Measurements from ENCODE around the gene RPL6. TPM values are rescaled to one million over a fixed set of nuclear protein-coding genes. Genes with fewer than 3 reads are reported as not detected.

Gene RPL6
- polyA plus RNA-seq, 1 donor from 2014 or later, result 1,647 TPM

DNA sequence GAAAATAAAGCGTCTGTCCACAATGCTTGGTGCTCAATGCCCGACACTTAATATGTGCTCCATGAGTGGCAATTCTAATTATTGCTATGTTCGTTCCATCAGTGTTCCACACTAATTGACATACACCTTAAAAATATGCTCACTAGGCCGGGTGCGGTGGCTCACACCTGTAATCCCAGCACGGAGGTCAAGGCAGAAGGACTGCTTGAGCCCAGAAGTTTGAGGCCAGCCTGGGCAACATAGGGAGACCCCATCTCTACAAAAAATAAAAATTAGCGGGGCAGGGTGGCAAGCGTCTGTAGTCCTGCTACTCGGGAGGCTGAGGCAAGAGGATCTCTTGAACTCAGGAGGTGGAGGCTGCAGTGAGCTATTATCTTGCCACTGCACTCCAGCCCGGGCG lies 26.5 kb downstream of the RPL6 start:
- TF ChIP-seq RAD21 (conservative IDR thresholded peaks at IDR 0.05) (no peak), SMC3 (conservative IDR thresholded peaks at IDR 0.05; ENCODE audit: poor library complexity) (no peak), EP300 (conservative IDR thresholded peaks at IDR 0.05; ENCODE audit: poor library complexity, severe bottlenecking) (no peak), TAF1 (IDR thresholded peaks at IDR 0.05; ENCODE audit: low read depth) (no peak)
- TF ChIP-seq, protein P1, sequence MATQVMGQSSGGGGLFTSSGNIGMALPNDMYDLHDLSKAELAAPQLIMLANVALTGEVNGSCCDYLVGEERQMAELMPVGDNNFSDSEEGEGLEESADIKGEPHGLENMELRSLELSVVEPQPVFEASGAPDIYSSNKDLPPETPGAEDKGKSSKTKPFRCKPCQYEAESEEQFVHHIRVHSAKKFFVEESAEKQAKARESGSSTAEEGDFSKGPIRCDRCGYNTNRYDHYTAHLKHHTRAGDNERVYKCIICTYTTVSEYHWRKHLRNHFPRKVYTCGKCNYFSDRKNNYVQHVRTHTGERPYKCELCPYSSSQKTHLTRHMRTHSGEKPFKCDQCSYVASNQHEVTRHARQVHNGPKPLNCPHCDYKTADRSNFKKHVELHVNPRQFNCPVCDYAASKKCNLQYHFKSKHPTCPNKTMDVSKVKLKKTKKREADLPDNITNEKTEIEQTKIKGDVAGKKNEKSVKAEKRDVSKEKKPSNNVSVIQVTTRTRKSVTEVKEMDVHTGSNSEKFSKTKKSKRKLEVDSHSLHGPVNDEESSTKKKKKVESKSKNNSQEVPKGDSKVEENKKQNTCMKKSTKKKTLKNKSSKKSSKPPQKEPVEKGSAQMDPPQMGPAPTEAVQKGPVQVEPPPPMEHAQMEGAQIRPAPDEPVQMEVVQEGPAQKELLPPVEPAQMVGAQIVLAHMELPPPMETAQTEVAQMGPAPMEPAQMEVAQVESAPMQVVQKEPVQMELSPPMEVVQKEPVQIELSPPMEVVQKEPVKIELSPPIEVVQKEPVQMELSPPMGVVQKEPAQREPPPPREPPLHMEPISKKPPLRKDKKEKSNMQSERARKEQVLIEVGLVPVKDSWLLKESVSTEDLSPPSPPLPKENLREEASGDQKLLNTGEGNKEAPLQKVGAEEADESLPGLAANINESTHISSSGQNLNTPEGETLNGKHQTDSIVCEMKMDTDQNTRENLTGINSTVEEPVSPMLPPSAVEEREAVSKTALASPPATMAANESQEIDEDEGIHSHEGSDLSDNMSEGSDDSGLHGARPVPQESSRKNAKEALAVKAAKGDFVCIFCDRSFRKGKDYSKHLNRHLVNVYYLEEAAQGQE (IDR thresholded peaks at IDR 0.05; ENCODE audit: borderline replicate concordance), result no peak
- H3K79me2 ChIP-seq (replicated peaks; ENCODE audit: insufficient read depth, low read length), result peaks cover 37% of the 10 kb centered on the region
- no peaks in the 10 kb centered on the region for H3K36me3 ChIP-seq (ENCODE audit: insufficient read depth, low read length)
- no peaks in the 10 kb centered on the region for H4K20me1 ChIP-seq (ENCODE audit: insufficient read depth)
- H3K27ac ChIP-seq (ENCODE audit: low read length), result peak overlapping the region; percentile 90
- H2AFZ ChIP-seq (ENCODE audit: low read depth, low read length), result peak overlapping the region; percentile 100
- peak overlapping the region; percentile 85 for H3K4me3 ChIP-seq (ENCODE audit: low read length)
- peak overlapping the region; percentile 90 for H3K9ac ChIP-seq (ENCODE audit: low read length)
- peak overlapping the region; percentile 39 for H3K4me2 ChIP-seq (ENCODE audit: low read length)
- no peaks in the 10 kb centered on the region for H3K9me3 ChIP-seq (ENCODE audit: low read length)
- H3F3A ChIP-seq (ENCODE audit: insufficient read depth, low read length, poor library complexity, severe bottlenecking), result peaks cover 3% of the 10 kb centered on the region
- H3K9me2 ChIP-seq (ENCODE audit: insufficient read depth, low read length), result no peaks in the 10 kb centered on the region
- no peaks in the 10 kb centered on the region for H3K27me3 ChIP-seq (ENCODE audit: insufficient read depth, low read depth, low read length)

DNA sequence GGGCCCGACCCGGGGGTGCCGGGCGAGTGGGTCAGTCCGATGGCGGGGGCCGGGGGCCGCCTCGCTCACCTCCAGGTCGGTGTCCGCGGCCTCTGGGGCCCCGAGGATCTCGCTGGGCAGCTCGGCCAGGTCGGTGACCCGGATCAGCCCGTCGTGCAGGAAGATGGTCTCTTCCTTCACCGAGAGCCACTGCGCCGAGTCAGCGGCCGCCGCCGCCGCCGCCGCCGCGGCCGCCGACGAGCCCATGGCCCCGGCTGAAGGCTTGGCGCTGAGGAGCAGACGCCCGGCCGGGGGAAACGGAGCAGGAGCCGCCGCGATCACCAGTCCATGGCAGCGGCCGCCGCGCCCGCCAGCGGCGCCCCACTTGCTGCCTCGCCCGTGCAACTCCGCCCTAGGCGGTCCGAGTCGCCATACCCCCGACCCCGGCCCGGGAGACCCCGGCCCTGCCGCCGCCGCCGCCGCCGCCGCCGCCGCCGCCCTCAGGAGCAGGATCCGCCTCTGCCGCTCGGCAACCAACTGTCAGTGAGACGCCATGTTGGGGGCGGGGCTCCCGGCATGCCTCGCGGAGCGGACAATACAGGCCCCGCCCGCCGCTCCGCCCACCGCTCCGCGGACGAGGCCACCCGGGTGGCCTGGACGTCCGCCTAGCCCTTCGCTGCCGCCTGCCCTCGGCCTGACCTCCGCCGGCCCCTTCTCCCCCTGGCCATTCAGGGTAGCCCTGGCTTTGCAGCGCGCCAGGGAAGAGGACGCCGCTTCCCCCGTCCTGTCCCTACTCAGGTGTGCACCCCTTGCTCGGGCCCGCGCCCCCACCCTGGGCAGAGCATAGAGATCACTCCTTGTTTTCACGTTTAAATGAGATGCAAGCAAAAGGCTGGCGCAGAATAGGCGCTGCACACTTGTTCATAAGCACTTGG lies 27.3 kb downstream of the RPL6 start, which contains the start of gene HECTD4:
Gene HECTD4 (minus strand): TSS at position 549 of the 914 bp plus-strand sequence. CDS start 303 bp downstream, at position 246.
- H3K9me3 ChIP-seq (ENCODE audit: low read length), result no peaks in the 10 kb centered on the region
- H3F3A ChIP-seq (ENCODE audit: insufficient read depth, low read length, poor library complexity, severe bottlenecking), result peaks cover 3% of the 10 kb centered on the region
- TF ChIP-seq, protein P1 (IDR thresholded peaks at IDR 0.05; ENCODE audit: borderline replicate concordance), result peak; percentile 65
- TF ChIP-seq EZH2 (IDR thresholded peaks at IDR 0.05; ENCODE audit: borderline replicate concordance, insufficient read depth, low read length, poor library complexity, severe bottlenecking) (no peak), SMC3 (conservative IDR thresholded peaks at IDR 0.05; ENCODE audit: poor library complexity) (peak; percentile 29), TAF1 (IDR thresholded peaks at IDR 0.05; ENCODE audit: low read depth) (peak; percentile 92), RAD21 (conservative IDR thresholded peaks at IDR 0.05) (peak; percentile 23), EP300 (conservative IDR thresholded peaks at IDR 0.05; ENCODE audit: poor library complexity, severe bottlenecking) (peak; percentile 55), MXI1 (conservative IDR thresholded peaks at IDR 0.05; ENCODE audit: poor library complexity, severe bottlenecking) (peak; percentile 65), POLR2AphosphoS5 (IDR thresholded peaks at IDR 0.05) (peak; percentile 91)
- TF ChIP-seq, protein P2, sequence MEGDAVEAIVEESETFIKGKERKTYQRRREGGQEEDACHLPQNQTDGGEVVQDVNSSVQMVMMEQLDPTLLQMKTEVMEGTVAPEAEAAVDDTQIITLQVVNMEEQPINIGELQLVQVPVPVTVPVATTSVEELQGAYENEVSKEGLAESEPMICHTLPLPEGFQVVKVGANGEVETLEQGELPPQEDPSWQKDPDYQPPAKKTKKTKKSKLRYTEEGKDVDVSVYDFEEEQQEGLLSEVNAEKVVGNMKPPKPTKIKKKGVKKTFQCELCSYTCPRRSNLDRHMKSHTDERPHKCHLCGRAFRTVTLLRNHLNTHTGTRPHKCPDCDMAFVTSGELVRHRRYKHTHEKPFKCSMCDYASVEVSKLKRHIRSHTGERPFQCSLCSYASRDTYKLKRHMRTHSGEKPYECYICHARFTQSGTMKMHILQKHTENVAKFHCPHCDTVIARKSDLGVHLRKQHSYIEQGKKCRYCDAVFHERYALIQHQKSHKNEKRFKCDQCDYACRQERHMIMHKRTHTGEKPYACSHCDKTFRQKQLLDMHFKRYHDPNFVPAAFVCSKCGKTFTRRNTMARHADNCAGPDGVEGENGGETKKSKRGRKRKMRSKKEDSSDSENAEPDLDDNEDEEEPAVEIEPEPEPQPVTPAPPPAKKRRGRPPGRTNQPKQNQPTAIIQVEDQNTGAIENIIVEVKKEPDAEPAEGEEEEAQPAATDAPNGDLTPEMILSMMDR (IDR thresholded peaks at IDR 0.05; ENCODE audit: poor library complexity, severe bottlenecking), result no peak
- peaks cover 45% of the 10 kb centered on the region for H3K79me2 ChIP-seq (replicated peaks; ENCODE audit: insufficient read depth, low read length)
- H4K20me1 ChIP-seq (ENCODE audit: insufficient read depth), result no peaks in the 10 kb centered on the region
- peak within 1 kb of the TSS; percentile 39 for H3K4me2 ChIP-seq (ENCODE audit: low read length)
- no peaks in the 10 kb centered on the region for H3K36me3 ChIP-seq (ENCODE audit: insufficient read depth, low read length)
- H3K4me3 ChIP-seq (ENCODE audit: low read length), result peak within 1 kb of the TSS; percentile 85
- H3K27me3 ChIP-seq (ENCODE audit: insufficient read depth, low read depth, low read length), result no peaks in the 10 kb centered on the region
- H2AFZ ChIP-seq (ENCODE audit: low read depth, low read length), result peak within 1 kb of the TSS; percentile 100
- peak within 1 kb of the TSS; percentile 90 for H3K9ac ChIP-seq (ENCODE audit: low read length)
- H3K27ac ChIP-seq (ENCODE audit: low read length), result peak within 1 kb of the TSS; percentile 90
- H3K9me2 ChIP-seq (ENCODE audit: insufficient read depth, low read length), result no peaks in the 10 kb centered on the region

Measured in neural cell (in vitro differentiated cells).